ENCODE data around the gene AS3MT. TPM values are rescaled to one million over a fixed set of nuclear protein-coding genes. Genes with fewer than 3 reads are reported as not detected.
A peak's percentile ranks its signal among the peaks of the same experiment; 100 is the strongest.
"Not testable (repeated sequence)": the region's sequence is repeated elsewhere in the genome, so short reads cannot be mapped to it uniquely, and the experiment has no call there.

Gene AS3MT
- total RNA-seq, 1 donor from 2014 or later = 0.64 TPM

GRCh38 chr10:102845352-102845902 is 23.8 kb upstream of the AS3MT start:
- peaks cover 19% of the 10 kb centered on the region for H3K27me3 Mint-ChIP-seq (ENCODE audit: low read depth, unreplicated experiment)
- no peaks in the 10 kb centered on the region for H3K36me3 Mint-ChIP-seq (ENCODE audit: low read depth, unreplicated experiment)
- peaks cover 7% of the 10 kb centered on the region for H3K27me3 ChIP-seq (ENCODE audit: insufficient read depth, low read length)
- no peaks in the 10 kb centered on the region for H3K9me3 ChIP-seq (ENCODE audit: insufficient read depth, low read depth, low read length)
- no peak overlapping the region for H3K27ac ChIP-seq (ENCODE audit: low read depth, low read length)
- H3K9me3 Mint-ChIP-seq (ENCODE audit: unreplicated experiment) = peaks cover 19% of the 10 kb centered on the region
- no peaks in the 10 kb centered on the region for H4K20me1 ChIP-seq (ENCODE audit: insufficient read depth, low read length)
- DNase-seq (ENCODE audit: low read depth) (no peak), FAIRE-seq (no peak)
- no peak overlapping the region for H3K4me2 ChIP-seq (ENCODE audit: low read length)
- H3K9ac ChIP-seq (ENCODE audit: low read length) = no peak overlapping the region
- no peak overlapping the region for H3K27ac Mint-ChIP-seq (ENCODE audit: unreplicated experiment)
- H3K4me1 ChIP-seq (ENCODE audit: insufficient read depth, low read length) = no peaks in the 10 kb centered on the region
- H2AFZ ChIP-seq (ENCODE audit: low read depth, low read length) = no peak overlapping the region
- no peaks in the 10 kb centered on the region for H3K36me3 ChIP-seq (ENCODE audit: insufficient read depth, low read length)
- H3K4me3 ChIP-seq (ENCODE audit: insufficient read depth, low read depth, low read length) = no peak overlapping the region
- no peaks in the 10 kb centered on the region for H3K79me2 ChIP-seq (ENCODE audit: insufficient read depth, low read length)
- H3K4me3 Mint-ChIP-seq (ENCODE audit: unreplicated experiment) = no peak overlapping the region
- no peaks in the 10 kb centered on the region for H3K4me1 Mint-ChIP-seq (ENCODE audit: low read depth, unreplicated experiment)
- TF ChIP-seq EZH2 (IDR thresholded peaks at IDR 0.05; ENCODE audit: insufficient read depth, low read length) = no peak

DNA sequence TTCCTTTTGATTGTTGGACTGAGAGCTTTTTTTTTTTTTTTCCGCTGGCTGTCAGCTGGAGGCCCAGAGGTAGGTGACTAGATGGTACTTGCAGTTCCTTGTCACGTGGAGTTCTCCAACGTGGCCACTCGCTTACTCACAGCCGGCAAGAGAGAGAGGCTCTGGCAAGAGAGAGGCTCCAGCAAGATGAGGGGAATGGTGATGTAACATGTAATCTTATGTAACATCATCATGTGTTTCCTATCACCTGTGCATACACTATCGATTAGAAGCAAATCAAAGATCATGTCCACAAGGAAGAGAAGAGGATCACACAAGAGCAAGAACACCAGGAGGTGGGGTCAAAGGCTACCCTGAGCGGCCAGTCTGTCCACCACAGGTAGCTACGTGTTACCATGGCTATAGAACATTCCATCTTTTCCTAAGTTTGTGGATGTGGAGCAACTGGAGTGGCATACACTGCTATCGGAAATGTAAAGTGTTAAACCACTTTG is 19.2 kb upstream of the AS3MT start:
- Histone ChIP-seq H3K79me2 (ENCODE audit: insufficient read depth, low read length) (no peaks in the 10 kb centered on the region), H3K4me3 (ENCODE audit: insufficient read depth, low read depth, low read length) (no peak overlapping the region), H3K36me3 (ENCODE audit: insufficient read depth, low read length) (no peaks in the 10 kb centered on the region), H3K4me1 (ENCODE audit: insufficient read depth, low read length) (no peaks in the 10 kb centered on the region), H3K27me3 (ENCODE audit: insufficient read depth, low read length) (peaks cover 4% of the 10 kb centered on the region), H2AFZ (ENCODE audit: low read depth, low read length) (no peak overlapping the region), H3K9ac (ENCODE audit: low read length) (no peak overlapping the region), H3K9me3 (ENCODE audit: insufficient read depth, low read depth, low read length) (no peaks in the 10 kb centered on the region), H3K27ac (ENCODE audit: low read depth, low read length) (no peak overlapping the region), H4K20me1 (ENCODE audit: insufficient read depth, low read length) (no peaks in the 10 kb centered on the region), H3K4me2 (ENCODE audit: low read length) (no peak overlapping the region)
- FAIRE-seq (no peak), DNase-seq (ENCODE audit: low read depth) (no peak)
- H3K9me3 Mint-ChIP-seq (ENCODE audit: unreplicated experiment) = no peaks in the 10 kb centered on the region
- no peak overlapping the region for H3K27ac Mint-ChIP-seq (ENCODE audit: unreplicated experiment)
- TF ChIP-seq, protein P1, sequence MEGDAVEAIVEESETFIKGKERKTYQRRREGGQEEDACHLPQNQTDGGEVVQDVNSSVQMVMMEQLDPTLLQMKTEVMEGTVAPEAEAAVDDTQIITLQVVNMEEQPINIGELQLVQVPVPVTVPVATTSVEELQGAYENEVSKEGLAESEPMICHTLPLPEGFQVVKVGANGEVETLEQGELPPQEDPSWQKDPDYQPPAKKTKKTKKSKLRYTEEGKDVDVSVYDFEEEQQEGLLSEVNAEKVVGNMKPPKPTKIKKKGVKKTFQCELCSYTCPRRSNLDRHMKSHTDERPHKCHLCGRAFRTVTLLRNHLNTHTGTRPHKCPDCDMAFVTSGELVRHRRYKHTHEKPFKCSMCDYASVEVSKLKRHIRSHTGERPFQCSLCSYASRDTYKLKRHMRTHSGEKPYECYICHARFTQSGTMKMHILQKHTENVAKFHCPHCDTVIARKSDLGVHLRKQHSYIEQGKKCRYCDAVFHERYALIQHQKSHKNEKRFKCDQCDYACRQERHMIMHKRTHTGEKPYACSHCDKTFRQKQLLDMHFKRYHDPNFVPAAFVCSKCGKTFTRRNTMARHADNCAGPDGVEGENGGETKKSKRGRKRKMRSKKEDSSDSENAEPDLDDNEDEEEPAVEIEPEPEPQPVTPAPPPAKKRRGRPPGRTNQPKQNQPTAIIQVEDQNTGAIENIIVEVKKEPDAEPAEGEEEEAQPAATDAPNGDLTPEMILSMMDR (IDR thresholded peaks at IDR 0.05; ENCODE audit: insufficient read depth, low read depth, low read length) = no peak
- no peak for TF ChIP-seq EZH2 (IDR thresholded peaks at IDR 0.05; ENCODE audit: insufficient read depth, low read length)
- no peak overlapping the region for H3K4me3 Mint-ChIP-seq (ENCODE audit: unreplicated experiment)
- H3K4me1 Mint-ChIP-seq (ENCODE audit: low read depth, unreplicated experiment) = peaks cover 2% of the 10 kb centered on the region
- no peaks in the 10 kb centered on the region for H3K27me3 Mint-ChIP-seq (ENCODE audit: low read depth, unreplicated experiment)
- no peaks in the 10 kb centered on the region for H3K36me3 Mint-ChIP-seq (ENCODE audit: low read depth, unreplicated experiment)

- peaks cover 12% of the 10 kb centered on the region for H3K4me1 Mint-ChIP-seq (ENCODE audit: low read depth, unreplicated experiment)
- H3K27ac Mint-ChIP-seq (ENCODE audit: unreplicated experiment); H3K9ac ChIP-seq (ENCODE audit: low read length): not testable (repeated sequence)
Measured at GRCh38 chr10:102853237-102853636, 16.0 kb upstream of the AS3MT start.

GRCh38 chr10:102855731-102856436 is 13.4 kb upstream of the AS3MT start:
- not testable (repeated sequence) for H3K27me3 ChIP-seq (ENCODE audit: insufficient read depth, low read length); H3K27me3 Mint-ChIP-seq (ENCODE audit: low read depth, unreplicated experiment); H3K4me3 ChIP-seq (ENCODE audit: insufficient read depth, low read depth, low read length); H3K9me3 Mint-ChIP-seq (ENCODE audit: unreplicated experiment); H4K20me1 ChIP-seq (ENCODE audit: insufficient read depth, low read length); H3K4me1 ChIP-seq (ENCODE audit: insufficient read depth, low read length); H3K36me3 ChIP-seq (ENCODE audit: insufficient read depth, low read length); H3K9me3 ChIP-seq (ENCODE audit: insufficient read depth, low read depth, low read length); H3K36me3 Mint-ChIP-seq (ENCODE audit: low read depth, unreplicated experiment); H3K9ac ChIP-seq (ENCODE audit: low read length); H2AFZ ChIP-seq (ENCODE audit: low read depth, low read length)
- DNase-seq (ENCODE audit: low read depth) (peak; percentile 97), FAIRE-seq (peak; percentile 59)
- Histone ChIP-seq H3K27ac (ENCODE audit: low read depth, low read length) (peak overlapping the region; percentile 43), H3K4me2 (ENCODE audit: low read length) (peak overlapping the region; percentile 79), H3K79me2 (ENCODE audit: insufficient read depth, low read length) (peaks cover 14% of the 10 kb centered on the region)
- H3K27ac Mint-ChIP-seq (ENCODE audit: unreplicated experiment) = peak overlapping the region; percentile 94
- H3K4me3 Mint-ChIP-seq (ENCODE audit: unreplicated experiment) = peak overlapping the region; percentile 45
- peaks cover 15% of the 10 kb centered on the region for H3K4me1 Mint-ChIP-seq (ENCODE audit: low read depth, unreplicated experiment)

More at GRCh38 chr10:102853237-102853636, 16.0 kb upstream of the AS3MT start:
- not testable (repeated sequence) for FAIRE-seq; H3K36me3 ChIP-seq (ENCODE audit: insufficient read depth, low read length); H3K4me3 Mint-ChIP-seq (ENCODE audit: unreplicated experiment); H3K9me3 Mint-ChIP-seq (ENCODE audit: unreplicated experiment); H3K36me3 Mint-ChIP-seq (ENCODE audit: low read depth, unreplicated experiment); H3K4me2 ChIP-seq (ENCODE audit: low read length); H2AFZ ChIP-seq (ENCODE audit: low read depth, low read length); H3K27me3 Mint-ChIP-seq (ENCODE audit: low read depth, unreplicated experiment); H3K27me3 ChIP-seq (ENCODE audit: insufficient read depth, low read length); H3K4me3 ChIP-seq (ENCODE audit: insufficient read depth, low read depth, low read length); H3K9me3 ChIP-seq (ENCODE audit: insufficient read depth, low read depth, low read length); H4K20me1 ChIP-seq (ENCODE audit: insufficient read depth, low read length); DNase-seq (ENCODE audit: low read depth); H3K27ac ChIP-seq (ENCODE audit: low read depth, low read length); H3K4me1 ChIP-seq (ENCODE audit: insufficient read depth, low read length)
- peaks cover 14% of the 10 kb centered on the region for H3K79me2 ChIP-seq (ENCODE audit: insufficient read depth, low read length)

Measured in astrocyte (in vitro differentiated cells and primary cell).